RWPE1 (cell line): ENCODE measurements around the gene HMX3.

Source experiments
- CTCF ChIA-PET: fragments of 350-600 bp; sonication (Branson Sonifier 250); formaldehyde crosslinking; extraction: SDS; loops from one replicate; lab custom pipeline; 2021; lab: Yijun Ruan, JAX
- POLR2A ChIA-PET: fragments of 400-600 bp; formaldehyde crosslinking; extraction: SDS; loops from one replicate; lab custom pipeline; 2020; ENCODE audit warnings: antibody characterized with exemption; ENCODE audit not compliant: low non-redundant PET; lab: Yijun Ruan, JAX
- DNase-seq: peaks from one replicate; pipeline ENCODE4 v3.0.0; 2012; ENCODE audit warnings: low spot score
- H3K27ac ChIP-seq: fragments of 450-650 bp; 2 replicates; pipeline ENCODE4 v1.5.1; 2017
- CTCF ChIP-seq: fragments of 450-650 bp; conservative IDR thresholded peaks from 2 replicates; pipeline ENCODE4 v1.5.1; 2017; ENCODE audit warnings: low read depth, mild to moderate bottlenecking

HMX3 gene

GRCh38 chr10:123103944-123104343 is 31.8 kb upstream of the HMX3 start:
- CTCF ChIA-PET, result interaction anchor here (0.6 to 2.6 kb wide), 3 partner anchors 60 to 1285 kb away, joined by 3 to 6 read pairs (median 3); no protein-coding TSS in a partner anchor
- TF ChIP-seq CTCF, result no peak
- no peak overlapping the region for H3K27ac ChIP-seq
- peak; percentile 45 for DNase-seq
- POLR2A ChIA-PET, result no interaction called here

GRCh38 chr10:123109466-123109865 is 26.3 kb upstream of the HMX3 start:
- ChIA-PET POLR2A (no interaction called here), CTCF (interaction anchor here (1.0 kb wide), 1 partner anchor 66 kb away, joined by 5 read pairs; no protein-coding TSS in a partner anchor)
- peak; percentile 79 for DNase-seq
- H3K27ac ChIP-seq, result no peak overlapping the region
- TF ChIP-seq CTCF, result no peak

GRCh38 chr10:123117644-123118417 is 17.9 kb upstream of the HMX3 start:
- ChIA-PET CTCF (no interaction called here), POLR2A (no interaction called here)
- no peak for DNase-seq
- no peak overlapping the region for H3K27ac ChIP-seq
- TF ChIP-seq CTCF, result no peak

- ChIA-PET CTCF (interaction anchor here (0.7 to 1.2 kb wide), 2 partner anchors 14 to 76 kb away, joined by 3 to 7 read pairs; no protein-coding TSS in a partner anchor), POLR2A (no interaction called here)
- DNase-seq, result no peak
- H3K27ac ChIP-seq, result no peak overlapping the region
- TF ChIP-seq CTCF, result no peak
Observed at GRCh38 chr10:123119081-123119480, 16.7 kb upstream of the HMX3 start.

- CTCF ChIA-PET, result no interaction called here
- POLR2A ChIA-PET, result no interaction called here
- no peak for TF ChIP-seq CTCF
- H3K27ac ChIP-seq, result no peak overlapping the region
- no peak for DNase-seq
Observed at GRCh38 chr10:123126246-123126645, 9.5 kb upstream of the HMX3 start.

GRCh38 chr10:123129618-123130271 is 6.0 kb upstream of the HMX3 start:
- DNase-seq, result no peak
- no peak for TF ChIP-seq CTCF
- POLR2A ChIA-PET, result no interaction called here
- CTCF ChIA-PET, result interaction anchor here (0.6 kb wide), 1 partner anchor 121 kb away, joined by 7 read pairs; the partner anchor contains the start of genes ACADSB and IKZF5
- H3K27ac ChIP-seq, result no peak overlapping the region
